K562 (cell line): Measurements from ENCODE around the gene CCDC148. TPM values are rescaled to one million over a fixed set of nuclear protein-coding genes. Genes with fewer than 3 reads are reported as not detected.

Source experiments
- CTBP1 ChIP-seq: fragments of 450-650 bp; IDR thresholded peaks from 2 replicates; pipeline ENCODE4 v1.6.1; 2016; ENCODE audit warnings: borderline replicate concordance
- FOXK1 ChIP-seq: sonication (generic); formaldehyde crosslinking; IDR thresholded peaks from 2 replicates; pipeline ENCODE4 v1.8.0; 2022; ENCODE audit warnings: missing genetic modification reagents, mild to moderate bottlenecking, borderline replicate concordance
- POLR2G ChIP-seq: fragments of 200-400 bp; formaldehyde crosslinking; IDR thresholded peaks from 2 replicates; pipeline ENCODE4 v1.6.1; 2017; ENCODE audit warnings: low read depth, mild to moderate bottlenecking, antibody characterized with exemption, low read length, moderate library complexity
- PTRF ChIP-seq: fragments of 450-650 bp; IDR thresholded peaks from 2 replicates; pipeline ENCODE4 v1.6.1; 2016; ENCODE audit warnings: mild to moderate bottlenecking, missing genetic modification characterization, missing compliant biosample characterization
- RBM14 ChIP-seq: fragments of 200-400 bp; formaldehyde crosslinking; IDR thresholded peaks from 2 replicates; pipeline ENCODE4 v1.6.1; 2018; ENCODE audit warnings: low read depth, mild to moderate bottlenecking, low read length, moderate library complexity, borderline replicate concordance; ENCODE audit not compliant: insufficient read depth
- SP1 ChIP-seq: sonication (generic); formaldehyde crosslinking; IDR thresholded peaks from 2 replicates; pipeline ENCODE4 v1.8.1; 2022; ENCODE audit warnings: mild to moderate bottlenecking, missing genetic modification reagents
- TBL1XR1 ChIP-seq, 2 experiments: IDR thresholded peaks; 2 replicates each; pipeline ENCODE4 v1.6.1; 2012; ENCODE audit warnings: improper control_type of control experiment in 2 of 2, low read length in 2 of 2, mild to moderate bottlenecking in 1 of 2
- ZNF282 ChIP-seq: sonication (generic); formaldehyde crosslinking; IDR thresholded peaks from 2 replicates; pipeline ENCODE4 v1.8.1; 2023; ENCODE audit warnings: missing genetic modification reagents
- polyA plus RNA-seq, 8 experiments: library from polyadenylated mRNA; depleted of rRNA in 4 of 8; stranded (reverse) in 5 of 8; unstranded in 3 of 8; fragments of >200 nt; fragmentation: Nextera tagmentation in 2 of 8; fragmentation: Illumina TruSeq in 1 of 8; extraction: Ambion mirVana in 2 of 8; extraction: Trizol in 1 of 8; gene quantifications; 2 replicates each; pipeline versions ENCODE4 v1.2.1 to v1.2.3, GENCODE V29; 2011 to 2014; ENCODE audit warnings: inconsistent platforms in 1 of 8, missing spikeins in 1 of 8
- total RNA-seq, 7 experiments: library from RNA; depleted of rRNA in 6 of 7; stranded (reverse); fragments of >200 nt in 6 of 7; fragmentation: Illumina TruSeq in 2 of 7; extraction: Trizol in 2 of 7; gene quantifications; 2 replicates each; pipeline versions ENCODE4 v1.2.1 to v1.2.3, GENCODE V29; 2011 to 2021; ENCODE audit warnings: low replicate concordance in 1 of 7
- TF ChIP-seq, protein P1 (sequence below), 2 experiments: IDR thresholded peaks; 2 replicates each; pipeline ENCODE4 v1.6.1; 2012; ENCODE audit warnings: improper control_type of control experiment in 2 of 2, low read depth in 2 of 2, low read length in 2 of 2, borderline replicate concordance in 1 of 2
- TF ChIP-seq, protein P2 (sequence below): fragments of 250-450 bp; sonication (Bioruptor Pico); IDR thresholded peaks from 2 replicates; pipeline ENCODE4 v1.5.0; 2020; ENCODE audit warnings: mild to moderate bottlenecking
- TF ChIP-seq, protein P3 (sequence below): fragments of 450-650 bp; IDR thresholded peaks from 2 replicates; pipeline ENCODE4 v1.6.1; 2016; ENCODE audit warnings: mild to moderate bottlenecking, moderate library complexity

The CCDC148 gene
- total and polyA plus RNA-seq, 9 of the 15 experiments (the other 6 are each of a cell fraction or from before 2014, with no cell fraction given), result 0.10 to 1.4 (median 0.65) TPM

DNA sequence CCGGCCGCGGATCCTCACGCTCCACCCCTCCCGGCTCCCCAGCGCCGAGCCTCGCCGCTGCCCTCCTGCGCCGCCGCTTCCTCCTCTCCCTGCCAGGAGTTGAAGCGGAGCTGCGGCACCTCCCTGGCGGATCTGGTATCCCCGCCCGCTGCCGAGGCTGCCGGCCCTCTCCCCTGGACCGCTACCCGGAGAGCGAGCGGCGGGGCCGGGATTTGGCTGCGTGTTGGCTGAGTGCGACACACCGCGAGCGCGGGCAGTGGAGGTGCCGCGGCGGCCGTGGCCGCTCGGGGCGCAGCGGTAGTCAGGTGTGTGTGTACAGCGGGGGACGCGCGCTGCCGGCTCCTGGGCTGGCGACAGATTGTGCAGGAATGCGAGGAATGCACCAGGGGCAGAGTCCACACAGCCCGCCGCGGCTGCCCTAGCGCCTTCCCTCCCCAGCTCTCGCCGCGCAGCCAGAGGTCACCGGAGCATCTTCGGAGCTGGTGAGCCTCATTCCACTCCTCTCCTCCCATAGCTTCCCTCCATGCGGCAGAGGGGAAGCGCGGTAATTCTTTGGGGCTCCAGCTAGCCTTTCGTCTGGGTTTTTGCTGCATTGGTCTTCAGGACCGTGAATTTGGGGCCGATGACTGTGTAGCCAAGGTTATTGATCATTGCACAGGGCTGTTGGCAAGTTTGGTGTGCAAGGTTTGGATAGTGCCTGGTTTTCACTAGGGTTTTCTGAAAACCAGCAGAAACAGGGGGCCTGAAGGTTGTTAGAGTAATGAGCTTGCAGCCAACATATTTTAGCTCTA lies 1.5 kb upstream of the CCDC148 start (continued):
- TF ChIP-seq, protein P1, sequence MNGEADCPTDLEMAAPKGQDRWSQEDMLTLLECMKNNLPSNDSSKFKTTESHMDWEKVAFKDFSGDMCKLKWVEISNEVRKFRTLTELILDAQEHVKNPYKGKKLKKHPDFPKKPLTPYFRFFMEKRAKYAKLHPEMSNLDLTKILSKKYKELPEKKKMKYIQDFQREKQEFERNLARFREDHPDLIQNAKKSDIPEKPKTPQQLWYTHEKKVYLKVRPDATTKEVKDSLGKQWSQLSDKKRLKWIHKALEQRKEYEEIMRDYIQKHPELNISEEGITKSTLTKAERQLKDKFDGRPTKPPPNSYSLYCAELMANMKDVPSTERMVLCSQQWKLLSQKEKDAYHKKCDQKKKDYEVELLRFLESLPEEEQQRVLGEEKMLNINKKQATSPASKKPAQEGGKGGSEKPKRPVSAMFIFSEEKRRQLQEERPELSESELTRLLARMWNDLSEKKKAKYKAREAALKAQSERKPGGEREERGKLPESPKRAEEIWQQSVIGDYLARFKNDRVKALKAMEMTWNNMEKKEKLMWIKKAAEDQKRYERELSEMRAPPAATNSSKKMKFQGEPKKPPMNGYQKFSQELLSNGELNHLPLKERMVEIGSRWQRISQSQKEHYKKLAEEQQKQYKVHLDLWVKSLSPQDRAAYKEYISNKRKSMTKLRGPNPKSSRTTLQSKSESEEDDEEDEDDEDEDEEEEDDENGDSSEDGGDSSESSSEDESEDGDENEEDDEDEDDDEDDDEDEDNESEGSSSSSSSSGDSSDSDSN (IDR thresholded peaks at IDR 0.05; ENCODE audit: borderline replicate concordance in 1 of 2, low read depth in 2 of 2, low read length in 2 of 2), result peak; percentile 97; a peak in 3 of 4 replicates
- no peak for TF ChIP-seq ZNF282
- peak; percentile 75 for TF ChIP-seq SP1 (CRISPR knock-in tag)
- TF ChIP-seq RBM14, result 0 out of 2 replicates have a peak, but pooled peaks have one; percentile 24
- TF ChIP-seq FOXK1 (CRISPR knock-in tag), result peak; percentile 40
- TF ChIP-seq CTBP1, result peak; percentile 98
- no peak for TF ChIP-seq TBL1XR1 (IDR thresholded peaks at IDR 0.05; ENCODE audit: low read length in 2 of 2)
- peak; percentile 77 for TF ChIP-seq POLR2G
- TF ChIP-seq, protein P2, sequence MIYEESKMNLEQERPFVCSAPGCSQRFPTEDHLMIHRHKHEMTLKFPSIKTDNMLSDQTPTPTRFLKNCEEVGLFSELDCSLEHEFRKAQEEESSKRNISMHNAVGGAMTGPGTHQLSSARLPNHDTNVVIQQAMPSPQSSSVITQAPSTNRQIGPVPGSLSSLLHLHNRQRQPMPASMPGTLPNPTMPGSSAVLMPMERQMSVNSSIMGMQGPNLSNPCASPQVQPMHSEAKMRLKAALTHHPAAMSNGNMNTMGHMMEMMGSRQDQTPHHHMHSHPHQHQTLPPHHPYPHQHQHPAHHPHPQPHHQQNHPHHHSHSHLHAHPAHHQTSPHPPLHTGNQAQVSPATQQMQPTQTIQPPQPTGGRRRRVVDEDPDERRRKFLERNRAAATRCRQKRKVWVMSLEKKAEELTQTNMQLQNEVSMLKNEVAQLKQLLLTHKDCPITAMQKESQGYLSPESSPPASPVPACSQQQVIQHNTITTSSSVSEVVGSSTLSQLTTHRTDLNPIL, result no peak
- no peak for TF ChIP-seq PTRF (tag)
- TF ChIP-seq, protein P3, sequence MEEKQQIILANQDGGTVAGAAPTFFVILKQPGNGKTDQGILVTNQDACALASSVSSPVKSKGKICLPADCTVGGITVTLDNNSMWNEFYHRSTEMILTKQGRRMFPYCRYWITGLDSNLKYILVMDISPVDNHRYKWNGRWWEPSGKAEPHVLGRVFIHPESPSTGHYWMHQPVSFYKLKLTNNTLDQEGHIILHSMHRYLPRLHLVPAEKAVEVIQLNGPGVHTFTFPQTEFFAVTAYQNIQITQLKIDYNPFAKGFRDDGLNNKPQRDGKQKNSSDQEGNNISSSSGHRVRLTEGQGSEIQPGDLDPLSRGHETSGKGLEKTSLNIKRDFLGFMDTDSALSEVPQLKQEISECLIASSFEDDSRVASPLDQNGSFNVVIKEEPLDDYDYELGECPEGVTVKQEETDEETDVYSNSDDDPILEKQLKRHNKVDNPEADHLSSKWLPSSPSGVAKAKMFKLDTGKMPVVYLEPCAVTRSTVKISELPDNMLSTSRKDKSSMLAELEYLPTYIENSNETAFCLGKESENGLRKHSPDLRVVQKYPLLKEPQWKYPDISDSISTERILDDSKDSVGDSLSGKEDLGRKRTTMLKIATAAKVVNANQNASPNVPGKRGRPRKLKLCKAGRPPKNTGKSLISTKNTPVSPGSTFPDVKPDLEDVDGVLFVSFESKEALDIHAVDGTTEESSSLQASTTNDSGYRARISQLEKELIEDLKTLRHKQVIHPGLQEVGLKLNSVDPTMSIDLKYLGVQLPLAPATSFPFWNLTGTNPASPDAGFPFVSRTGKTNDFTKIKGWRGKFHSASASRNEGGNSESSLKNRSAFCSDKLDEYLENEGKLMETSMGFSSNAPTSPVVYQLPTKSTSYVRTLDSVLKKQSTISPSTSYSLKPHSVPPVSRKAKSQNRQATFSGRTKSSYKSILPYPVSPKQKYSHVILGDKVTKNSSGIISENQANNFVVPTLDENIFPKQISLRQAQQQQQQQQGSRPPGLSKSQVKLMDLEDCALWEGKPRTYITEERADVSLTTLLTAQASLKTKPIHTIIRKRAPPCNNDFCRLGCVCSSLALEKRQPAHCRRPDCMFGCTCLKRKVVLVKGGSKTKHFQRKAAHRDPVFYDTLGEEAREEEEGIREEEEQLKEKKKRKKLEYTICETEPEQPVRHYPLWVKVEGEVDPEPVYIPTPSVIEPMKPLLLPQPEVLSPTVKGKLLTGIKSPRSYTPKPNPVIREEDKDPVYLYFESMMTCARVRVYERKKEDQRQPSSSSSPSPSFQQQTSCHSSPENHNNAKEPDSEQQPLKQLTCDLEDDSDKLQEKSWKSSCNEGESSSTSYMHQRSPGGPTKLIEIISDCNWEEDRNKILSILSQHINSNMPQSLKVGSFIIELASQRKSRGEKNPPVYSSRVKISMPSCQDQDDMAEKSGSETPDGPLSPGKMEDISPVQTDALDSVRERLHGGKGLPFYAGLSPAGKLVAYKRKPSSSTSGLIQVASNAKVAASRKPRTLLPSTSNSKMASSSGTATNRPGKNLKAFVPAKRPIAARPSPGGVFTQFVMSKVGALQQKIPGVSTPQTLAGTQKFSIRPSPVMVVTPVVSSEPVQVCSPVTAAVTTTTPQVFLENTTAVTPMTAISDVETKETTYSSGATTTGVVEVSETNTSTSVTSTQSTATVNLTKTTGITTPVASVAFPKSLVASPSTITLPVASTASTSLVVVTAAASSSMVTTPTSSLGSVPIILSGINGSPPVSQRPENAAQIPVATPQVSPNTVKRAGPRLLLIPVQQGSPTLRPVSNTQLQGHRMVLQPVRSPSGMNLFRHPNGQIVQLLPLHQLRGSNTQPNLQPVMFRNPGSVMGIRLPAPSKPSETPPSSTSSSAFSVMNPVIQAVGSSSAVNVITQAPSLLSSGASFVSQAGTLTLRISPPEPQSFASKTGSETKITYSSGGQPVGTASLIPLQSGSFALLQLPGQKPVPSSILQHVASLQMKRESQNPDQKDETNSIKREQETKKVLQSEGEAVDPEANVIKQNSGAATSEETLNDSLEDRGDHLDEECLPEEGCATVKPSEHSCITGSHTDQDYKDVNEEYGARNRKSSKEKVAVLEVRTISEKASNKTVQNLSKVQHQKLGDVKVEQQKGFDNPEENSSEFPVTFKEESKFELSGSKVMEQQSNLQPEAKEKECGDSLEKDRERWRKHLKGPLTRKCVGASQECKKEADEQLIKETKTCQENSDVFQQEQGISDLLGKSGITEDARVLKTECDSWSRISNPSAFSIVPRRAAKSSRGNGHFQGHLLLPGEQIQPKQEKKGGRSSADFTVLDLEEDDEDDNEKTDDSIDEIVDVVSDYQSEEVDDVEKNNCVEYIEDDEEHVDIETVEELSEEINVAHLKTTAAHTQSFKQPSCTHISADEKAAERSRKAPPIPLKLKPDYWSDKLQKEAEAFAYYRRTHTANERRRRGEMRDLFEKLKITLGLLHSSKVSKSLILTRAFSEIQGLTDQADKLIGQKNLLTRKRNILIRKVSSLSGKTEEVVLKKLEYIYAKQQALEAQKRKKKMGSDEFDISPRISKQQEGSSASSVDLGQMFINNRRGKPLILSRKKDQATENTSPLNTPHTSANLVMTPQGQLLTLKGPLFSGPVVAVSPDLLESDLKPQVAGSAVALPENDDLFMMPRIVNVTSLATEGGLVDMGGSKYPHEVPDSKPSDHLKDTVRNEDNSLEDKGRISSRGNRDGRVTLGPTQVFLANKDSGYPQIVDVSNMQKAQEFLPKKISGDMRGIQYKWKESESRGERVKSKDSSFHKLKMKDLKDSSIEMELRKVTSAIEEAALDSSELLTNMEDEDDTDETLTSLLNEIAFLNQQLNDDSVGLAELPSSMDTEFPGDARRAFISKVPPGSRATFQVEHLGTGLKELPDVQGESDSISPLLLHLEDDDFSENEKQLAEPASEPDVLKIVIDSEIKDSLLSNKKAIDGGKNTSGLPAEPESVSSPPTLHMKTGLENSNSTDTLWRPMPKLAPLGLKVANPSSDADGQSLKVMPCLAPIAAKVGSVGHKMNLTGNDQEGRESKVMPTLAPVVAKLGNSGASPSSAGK, result peak; percentile 10; the same call in 1 of the 2 replicates
